ENCODE results near the gene HPGDS. TPM values are rescaled to one million over a fixed set of nuclear protein-coding genes. Genes with fewer than 3 reads are reported as not detected.

Gene HPGDS
- total RNA-seq, 1 donor from 2014 or later, result not detected

DNA sequence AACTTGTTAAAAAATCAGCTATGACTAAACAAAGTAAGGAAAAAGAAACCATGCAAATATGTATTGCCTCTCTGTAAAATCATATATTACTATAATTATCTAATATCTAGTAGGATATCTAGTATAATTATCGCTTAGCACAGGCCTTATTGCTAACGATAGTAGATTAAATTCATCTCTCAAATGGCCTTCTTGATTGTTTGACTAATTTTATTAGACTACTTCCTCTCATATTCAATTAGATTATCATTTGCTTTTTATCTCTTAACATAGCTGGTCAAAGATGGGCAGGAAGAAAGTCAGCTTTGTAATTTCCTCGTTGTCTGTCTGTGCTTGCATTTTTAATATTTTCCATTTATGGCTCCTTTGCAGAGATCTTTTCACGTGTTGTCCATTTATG lies 21.9 kb upstream of the HPGDS start:
- no peak overlapping the region for H3K4me3 Mint-ChIP-seq
- H3K9me3 Mint-ChIP-seq, result peaks cover 13% of the 10 kb centered on the region
- H3K27me3 Mint-ChIP-seq (ENCODE audit: low read depth), result no peaks in the 10 kb centered on the region
- H3K4me1 Mint-ChIP-seq, result no peaks in the 10 kb centered on the region
- no peak for DNase-seq (ENCODE audit: low read depth, low spot score)
- H3K36me3 Mint-ChIP-seq (ENCODE audit: low read depth), result peaks cover 4% of the 10 kb centered on the region
- H3K27ac Mint-ChIP-seq (ENCODE audit: unreplicated experiment), result no peak overlapping the region
- TF ChIP-seq, protein P1, sequence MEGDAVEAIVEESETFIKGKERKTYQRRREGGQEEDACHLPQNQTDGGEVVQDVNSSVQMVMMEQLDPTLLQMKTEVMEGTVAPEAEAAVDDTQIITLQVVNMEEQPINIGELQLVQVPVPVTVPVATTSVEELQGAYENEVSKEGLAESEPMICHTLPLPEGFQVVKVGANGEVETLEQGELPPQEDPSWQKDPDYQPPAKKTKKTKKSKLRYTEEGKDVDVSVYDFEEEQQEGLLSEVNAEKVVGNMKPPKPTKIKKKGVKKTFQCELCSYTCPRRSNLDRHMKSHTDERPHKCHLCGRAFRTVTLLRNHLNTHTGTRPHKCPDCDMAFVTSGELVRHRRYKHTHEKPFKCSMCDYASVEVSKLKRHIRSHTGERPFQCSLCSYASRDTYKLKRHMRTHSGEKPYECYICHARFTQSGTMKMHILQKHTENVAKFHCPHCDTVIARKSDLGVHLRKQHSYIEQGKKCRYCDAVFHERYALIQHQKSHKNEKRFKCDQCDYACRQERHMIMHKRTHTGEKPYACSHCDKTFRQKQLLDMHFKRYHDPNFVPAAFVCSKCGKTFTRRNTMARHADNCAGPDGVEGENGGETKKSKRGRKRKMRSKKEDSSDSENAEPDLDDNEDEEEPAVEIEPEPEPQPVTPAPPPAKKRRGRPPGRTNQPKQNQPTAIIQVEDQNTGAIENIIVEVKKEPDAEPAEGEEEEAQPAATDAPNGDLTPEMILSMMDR (conservative IDR thresholded peaks at IDR 0.05), result no peak

DNA sequence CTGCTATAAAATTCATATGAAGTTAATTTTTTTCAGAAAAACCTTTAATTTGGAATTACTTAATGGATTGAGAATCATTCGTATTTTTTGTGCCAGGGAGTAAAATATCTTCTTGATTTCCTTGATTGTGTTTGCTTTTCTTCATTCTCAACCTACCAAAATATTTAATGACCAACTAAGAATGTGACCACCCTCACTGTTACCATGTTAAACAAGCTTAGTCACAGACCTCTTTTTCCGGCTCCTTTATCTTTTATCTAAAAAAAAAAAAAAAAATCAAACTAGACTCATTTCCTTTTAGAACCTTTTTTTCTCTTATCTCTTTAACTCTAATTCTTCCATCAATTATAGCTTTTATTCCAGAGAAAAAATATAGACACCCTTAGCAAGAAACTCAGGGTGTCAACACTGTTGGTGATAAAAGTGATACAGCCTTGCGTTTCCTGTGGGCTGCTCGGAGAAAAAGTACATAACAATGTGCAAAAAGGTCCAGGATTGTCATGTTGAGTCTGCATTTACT lies 20.6 kb upstream of the HPGDS start:
- peaks cover 11% of the 10 kb centered on the region for H3K9me3 Mint-ChIP-seq
- no peaks in the 10 kb centered on the region for H3K4me1 Mint-ChIP-seq
- peaks cover 4% of the 10 kb centered on the region for H3K36me3 Mint-ChIP-seq (ENCODE audit: low read depth)
- H3K27ac Mint-ChIP-seq (ENCODE audit: unreplicated experiment), result no peak overlapping the region
- TF ChIP-seq, protein P1 (conservative IDR thresholded peaks at IDR 0.05), result no peak
- no peak overlapping the region for H3K4me3 Mint-ChIP-seq
- DNase-seq (ENCODE audit: low read depth, low spot score), result no peak
- H3K27me3 Mint-ChIP-seq (ENCODE audit: low read depth), result no peaks in the 10 kb centered on the region

DNA sequence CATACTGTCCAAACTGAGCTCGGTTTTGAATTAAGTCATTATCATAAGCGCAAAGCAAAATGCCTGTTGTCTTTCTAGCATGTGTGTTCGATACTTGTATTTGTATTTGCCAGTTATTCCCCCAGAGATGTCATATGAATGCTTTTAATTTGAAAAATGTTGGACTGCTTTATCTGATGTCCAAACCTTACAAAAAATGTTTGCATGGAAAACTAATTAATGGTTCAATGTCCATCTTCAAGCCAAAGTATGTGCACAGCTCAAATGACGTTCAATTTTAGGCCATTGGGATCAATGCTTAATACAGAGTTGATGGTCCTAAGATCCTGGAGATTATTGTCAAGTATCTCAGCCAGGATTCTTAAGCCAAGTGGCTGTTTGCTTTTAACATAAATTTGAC lies 17.2 kb upstream of the HPGDS start:
- TF ChIP-seq, protein P1 (conservative IDR thresholded peaks at IDR 0.05), result no peak
- Mint-ChIP-seq H3K4me3 (no peak overlapping the region), H3K4me1 (no peaks in the 10 kb centered on the region), H3K9me3 (no peaks in the 10 kb centered on the region), H3K27ac (ENCODE audit: unreplicated experiment) (no peak overlapping the region), H3K36me3 (ENCODE audit: low read depth) (no peaks in the 10 kb centered on the region), H3K27me3 (ENCODE audit: low read depth) (no peaks in the 10 kb centered on the region)
- no peak for DNase-seq (ENCODE audit: low read depth, low spot score)

DNA sequence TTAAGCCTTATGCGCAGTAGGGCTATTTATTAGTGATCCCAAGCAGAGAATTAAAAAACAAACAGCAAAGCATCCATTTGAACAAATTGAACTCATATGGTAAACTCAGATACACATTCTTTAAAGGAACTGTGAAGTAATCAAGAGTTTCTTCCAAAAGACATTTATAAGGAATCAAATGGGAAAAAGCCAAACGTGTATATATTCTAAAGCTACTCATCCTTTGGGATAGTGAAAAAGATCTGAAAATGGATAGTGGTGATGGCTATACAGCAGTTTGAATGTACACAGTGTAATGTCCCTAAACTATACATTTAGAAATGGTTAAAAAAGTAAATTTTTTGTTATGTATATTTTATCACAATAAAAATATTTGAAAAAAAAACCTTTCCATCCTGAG lies 16.6 kb upstream of the HPGDS start:
- Mint-ChIP-seq H3K36me3 (ENCODE audit: low read depth) (no peaks in the 10 kb centered on the region), H3K27me3 (ENCODE audit: low read depth) (no peaks in the 10 kb centered on the region)

DNA sequence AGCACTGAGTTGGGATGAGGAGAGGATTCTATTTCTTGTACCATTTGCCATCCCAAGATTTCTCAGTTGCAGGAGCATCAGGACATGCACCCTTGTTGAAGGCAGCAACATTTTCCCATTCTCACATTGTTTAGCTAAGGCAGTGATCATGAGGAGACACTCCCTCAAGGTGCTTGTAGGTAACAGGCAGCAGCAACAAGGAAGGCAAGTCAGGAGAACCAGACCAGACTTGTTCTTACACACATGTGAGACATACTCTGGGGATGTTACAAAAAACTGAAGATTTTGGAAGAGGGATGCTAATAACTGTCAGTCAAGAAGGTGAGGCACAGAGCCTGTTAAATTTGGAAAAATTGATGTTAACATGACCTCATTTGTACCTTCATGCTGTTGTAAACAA lies 15.5 kb upstream of the HPGDS start:
- no peaks in the 10 kb centered on the region for H3K36me3 Mint-ChIP-seq (ENCODE audit: low read depth)
- DNase-seq (ENCODE audit: low read depth, low spot score), result no peak
- TF ChIP-seq, protein P1 (conservative IDR thresholded peaks at IDR 0.05), result no peak
- H3K27me3 Mint-ChIP-seq (ENCODE audit: low read depth), result no peaks in the 10 kb centered on the region
- no peaks in the 10 kb centered on the region for H3K9me3 Mint-ChIP-seq
- no peak overlapping the region for H3K27ac Mint-ChIP-seq (ENCODE audit: unreplicated experiment)
- H3K4me3 Mint-ChIP-seq, result no peak overlapping the region
- H3K4me1 Mint-ChIP-seq, result no peaks in the 10 kb centered on the region

More for the DNA sequence above, 16.6 kb upstream of the HPGDS start:
- H3K9me3 Mint-ChIP-seq, result no peaks in the 10 kb centered on the region
- no peak overlapping the region for H3K27ac Mint-ChIP-seq (ENCODE audit: unreplicated experiment)
- TF ChIP-seq, protein P1 (conservative IDR thresholded peaks at IDR 0.05), result no peak
- H3K4me1 Mint-ChIP-seq, result no peaks in the 10 kb centered on the region
- no peak for DNase-seq (ENCODE audit: low read depth, low spot score)
- H3K4me3 Mint-ChIP-seq, result no peak overlapping the region
